ENCODE measurements around the gene HRNR.

Gene HRNR

DNA sequence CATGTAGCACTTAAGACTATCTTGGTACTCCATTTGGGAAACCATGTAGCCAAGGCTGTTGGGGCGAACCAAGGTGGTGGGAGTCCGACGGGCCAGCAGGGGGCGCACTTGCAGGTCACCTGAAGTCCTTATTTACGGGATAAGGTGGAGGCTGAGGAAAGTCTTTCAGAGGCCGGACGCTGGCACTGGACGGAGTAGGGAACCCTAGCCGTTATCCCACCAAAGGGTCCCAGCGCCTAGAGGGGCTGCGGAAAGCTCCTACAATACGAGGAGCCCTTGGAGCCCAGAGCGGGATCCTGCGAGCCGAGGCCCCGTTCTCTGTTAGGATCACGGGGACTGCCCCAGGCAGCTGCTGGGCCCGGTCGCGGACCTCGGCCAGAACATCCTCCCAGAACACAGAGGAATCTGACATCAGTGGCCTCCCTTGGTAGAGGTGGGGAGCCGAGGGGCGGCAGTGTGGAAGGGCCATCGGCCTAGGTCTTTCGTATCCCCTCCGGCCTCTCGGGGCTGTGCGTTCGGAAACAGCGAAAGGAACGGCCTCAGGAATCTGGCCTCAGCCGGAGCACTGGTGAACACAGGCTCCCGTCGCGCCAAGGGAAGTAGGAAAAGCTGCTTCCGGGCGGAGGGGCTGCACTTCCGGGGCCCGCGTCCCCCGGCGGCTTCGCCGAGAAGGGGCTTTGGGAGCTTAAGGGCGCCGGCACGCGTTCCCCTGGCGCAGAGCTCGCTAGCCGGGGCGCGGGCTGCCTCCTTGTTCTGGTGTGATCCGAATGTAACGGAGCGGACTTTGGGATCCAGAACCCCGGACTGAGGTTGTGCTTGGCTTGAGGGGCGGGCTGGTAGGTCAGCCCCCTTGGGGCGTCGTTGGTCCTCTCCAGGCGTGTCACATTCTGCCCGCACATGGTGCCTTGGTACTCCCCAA lies 35.1 kb downstream of the HRNR start:
- DNase-seq, result peak; percentile 80

DNA sequence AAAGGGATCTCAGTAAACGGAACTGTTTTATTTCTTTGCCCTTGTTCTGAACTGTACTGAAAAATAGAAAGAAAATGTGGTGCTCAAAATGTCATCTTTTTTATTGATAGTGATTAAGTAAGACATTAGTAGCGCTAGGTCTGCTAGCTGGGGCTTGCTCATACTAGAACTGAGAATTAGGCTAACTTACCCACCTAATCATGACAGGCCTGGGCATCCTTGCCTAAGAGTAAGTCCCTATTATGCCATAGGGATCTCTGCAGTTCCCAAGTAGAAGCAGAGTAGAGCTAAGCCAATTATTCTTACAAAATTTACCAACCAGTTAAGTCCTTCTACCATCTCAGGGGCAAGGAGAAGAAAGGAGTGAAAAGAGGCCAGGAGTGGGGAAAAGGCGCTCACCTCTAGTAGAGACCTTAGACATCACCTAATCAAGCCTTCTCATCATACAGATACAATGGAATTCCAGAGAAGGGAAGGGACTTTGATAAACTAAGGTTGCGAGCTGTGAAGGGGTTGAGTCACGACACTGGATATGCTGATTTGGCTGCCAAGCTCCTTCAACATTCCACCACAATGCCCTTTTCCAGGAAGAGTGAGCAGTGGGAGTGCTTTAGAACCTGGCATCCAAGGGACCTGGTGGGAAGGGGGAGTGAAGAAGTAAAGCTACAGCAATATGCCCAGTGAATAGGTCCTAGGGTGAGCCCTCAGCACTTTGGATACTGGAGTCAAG lies 37.3 kb downstream of the HRNR start:
- no peak for DNase-seq

- peak; percentile 39 for DNase-seq
These were observed 38.2 kb downstream of the HRNR start for GRCh38 chr1:152185544-152186391.

DNA sequence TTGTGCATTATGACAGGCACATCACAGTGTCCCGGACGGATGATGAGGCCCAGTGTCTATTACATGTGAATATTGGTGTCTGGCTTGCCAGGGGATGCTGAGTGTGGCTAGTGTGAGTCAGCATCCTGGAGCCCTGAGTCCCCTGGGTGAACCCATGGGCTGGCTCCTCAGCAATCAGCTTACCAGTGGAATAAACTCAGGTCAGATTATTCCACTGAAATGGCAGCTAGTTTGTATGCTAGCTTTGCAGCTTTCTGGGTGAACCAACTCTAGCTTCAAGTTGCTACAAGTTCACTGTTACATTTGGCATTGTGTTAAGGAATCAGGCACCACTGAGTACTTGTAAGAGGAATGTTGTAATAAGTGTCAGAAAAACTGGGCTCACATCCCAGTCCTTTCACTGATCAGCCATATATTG lies 41.0 kb downstream of the HRNR start:
- DNase-seq, result no peak

- no peak for DNase-seq
These were observed 41.6 kb downstream of the HRNR start for GRCh38 chr1:152182431-152182830.

DNA sequence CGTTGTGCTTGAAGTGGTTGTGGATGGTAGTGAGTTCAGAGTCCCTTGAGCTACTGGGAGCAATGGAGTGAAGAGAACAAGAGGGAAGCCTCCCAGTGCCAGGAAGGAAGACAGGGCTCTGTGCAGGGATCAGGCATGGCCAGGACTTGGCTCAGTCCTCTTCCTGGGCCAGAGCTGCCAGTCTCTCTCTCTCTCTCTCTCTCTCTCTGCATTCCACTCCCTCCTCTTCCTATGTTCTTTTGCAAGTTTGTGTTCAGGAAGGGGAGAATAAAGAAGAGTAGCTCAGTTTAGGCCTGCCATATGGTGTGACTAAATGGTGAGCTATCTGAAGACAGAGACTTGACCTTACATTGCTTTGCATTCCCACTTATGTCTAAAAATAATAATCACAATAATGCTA lies 44.4 kb downstream of the HRNR start:
- no peak for DNase-seq

- DNase-seq, result no peak
These were observed 53.6 kb downstream of the HRNR start for GRCh38 chr1:152170287-152170905.

GRCh38 chr1:152169366-152170025 lies 54.5 kb downstream of the HRNR start:
- DNase-seq, result no peak

DNA sequence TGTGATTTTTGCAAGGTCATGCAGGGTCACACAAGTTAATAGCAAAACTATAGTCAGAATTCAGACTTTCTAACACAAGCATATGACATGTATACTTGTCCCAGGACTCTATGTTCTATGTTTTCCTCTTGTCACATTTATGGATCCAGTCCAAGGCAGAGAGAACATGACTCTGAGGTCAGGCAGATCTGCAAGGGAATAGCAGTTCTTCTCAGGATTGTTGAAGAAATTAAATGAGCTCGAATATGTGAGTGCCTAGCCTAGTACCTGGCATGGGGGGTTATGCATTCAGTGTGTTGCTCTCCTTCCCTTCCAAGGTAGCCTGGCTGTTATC lies 55.5 kb downstream of the HRNR start:
- no peak for DNase-seq

DNA sequence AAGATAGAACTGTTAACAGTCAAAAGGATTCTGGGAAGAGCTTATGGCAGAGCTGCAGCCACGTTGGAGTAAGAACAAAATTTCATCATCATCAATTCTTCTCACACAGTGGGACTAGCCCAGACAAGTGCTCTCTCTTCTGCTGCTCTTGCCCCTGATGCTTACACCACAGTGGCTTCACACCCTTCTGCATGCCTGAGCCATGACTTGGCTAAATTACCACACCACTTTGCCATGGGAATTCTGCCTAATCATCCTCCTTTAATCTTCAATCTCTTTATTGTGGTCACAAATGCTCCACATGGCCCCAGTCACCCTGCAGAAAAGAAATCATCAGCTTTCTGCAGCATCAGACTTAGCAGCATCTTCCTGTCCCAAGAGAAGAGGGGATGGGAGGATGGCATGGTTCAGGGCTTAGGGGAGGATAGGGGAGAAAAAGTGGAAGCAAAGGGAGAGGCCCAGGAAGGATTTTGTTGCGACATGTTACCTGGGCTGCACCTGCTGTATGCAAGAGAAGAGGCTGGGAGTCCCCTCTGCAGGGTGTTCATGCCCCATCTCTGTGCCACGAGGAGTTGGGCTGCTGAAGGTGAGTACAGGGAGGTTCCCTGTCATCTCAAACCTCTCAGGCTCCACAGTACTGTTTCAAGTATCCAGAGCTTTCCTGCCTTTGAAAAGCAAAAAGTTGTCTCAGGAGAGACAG lies 56.0 kb downstream of the HRNR start:
- no peak for DNase-seq

DNA sequence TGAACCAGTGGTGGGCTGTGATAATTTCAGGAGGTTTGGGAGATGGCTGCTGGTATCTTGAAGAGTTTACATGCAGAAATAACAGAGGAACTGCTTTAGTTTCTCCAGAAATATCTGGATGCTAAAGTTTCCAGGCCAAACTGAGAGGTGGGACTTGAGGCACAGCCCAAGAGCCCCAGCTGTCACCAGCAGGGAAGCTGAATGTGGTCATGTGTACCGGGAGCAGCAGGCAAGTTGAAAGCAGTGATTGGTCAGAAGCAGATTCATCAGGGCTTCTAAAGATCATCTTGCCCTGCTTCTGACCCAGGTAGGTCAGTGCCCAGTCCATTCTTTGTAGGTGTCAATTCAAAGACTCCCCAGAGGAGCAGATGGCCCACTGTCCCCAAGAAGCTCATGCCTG lies 57.0 kb downstream of the HRNR start:
- DNase-seq, result no peak

DNA sequence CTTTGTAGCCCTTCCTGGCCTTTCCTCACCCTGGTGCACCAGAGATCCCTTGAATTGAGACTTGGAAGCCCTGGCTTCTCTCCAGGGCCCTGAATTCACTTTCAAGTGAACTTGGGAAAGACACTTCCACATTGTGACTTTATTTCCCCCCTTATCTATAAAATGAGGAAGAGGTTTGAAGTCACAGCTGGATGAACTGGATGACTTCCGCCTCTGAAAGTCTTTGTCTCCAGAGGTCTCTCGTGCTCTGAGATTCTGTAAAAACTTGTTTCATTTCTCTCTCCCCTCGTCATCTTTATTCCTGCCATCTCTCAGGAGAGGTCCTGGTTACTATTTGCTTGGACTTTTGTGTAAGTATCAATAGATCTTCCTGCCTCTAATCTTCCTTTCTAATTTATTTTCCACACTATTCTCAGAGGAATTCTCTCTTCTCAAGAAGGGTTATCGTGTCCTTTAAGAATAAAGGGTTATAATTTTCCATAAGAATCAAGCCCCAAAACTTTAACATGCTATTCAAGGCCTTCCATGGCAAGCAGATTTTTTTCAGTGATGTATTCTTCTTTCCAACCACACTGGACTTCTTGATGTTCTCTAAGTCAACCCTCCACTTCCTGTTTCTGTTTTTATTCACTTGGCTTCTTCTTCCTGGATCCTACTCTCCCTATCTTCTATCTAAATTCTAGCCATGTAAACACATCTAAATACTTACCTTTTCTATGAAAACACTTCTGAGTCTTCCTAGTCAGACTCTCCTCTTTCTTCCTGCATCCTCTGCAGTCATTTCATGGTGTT lies 58.5 kb downstream of the HRNR start:
- no peak for DNase-seq

DNA sequence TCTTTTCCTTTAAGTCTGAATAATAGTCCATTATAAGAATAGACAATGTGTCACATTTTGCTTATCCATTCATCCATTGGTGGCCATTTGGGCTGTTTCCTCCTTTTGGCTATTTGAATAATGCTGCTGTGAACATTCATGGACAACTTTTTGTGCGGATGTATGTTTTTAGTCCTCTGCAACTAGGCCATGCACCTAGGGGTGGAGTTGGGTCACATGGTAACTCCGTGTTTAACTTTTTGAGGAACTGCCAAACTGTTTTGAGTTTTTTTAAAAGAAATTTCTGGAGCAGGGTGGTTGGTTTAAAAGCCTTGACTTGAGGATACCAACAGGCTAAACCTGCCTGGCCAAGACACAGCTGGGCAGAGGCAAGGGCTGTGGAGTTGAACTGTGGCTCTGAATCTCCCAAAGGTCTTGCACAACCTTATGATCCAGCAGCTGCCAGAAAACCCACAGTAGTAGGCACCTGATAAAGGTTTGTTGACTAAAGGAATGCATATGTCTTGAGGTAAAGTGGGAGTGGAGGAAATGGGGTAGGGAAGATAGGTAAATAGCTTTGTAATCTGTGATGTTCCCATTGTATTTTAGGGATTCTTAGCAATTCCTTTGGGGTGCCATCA lies 59.4 kb downstream of the HRNR start:
- no peak for DNase-seq

GRCh38 chr1:152162792-152163463 lies 61.1 kb downstream of the HRNR start:
- no peak for DNase-seq
